HG03469 (cell line): ENCODE measurements around the gene ATF3.

Experiments used
- ATAC-seq: cut with Tn5 transposase; IDR thresholded peaks from one replicate; pipeline ENCODE4 v1.9.1; 2021; ENCODE audit warnings: mild to moderate bottlenecking, moderate library complexity, moderate number of reproducible peaks; ENCODE audit not compliant: unreplicated experiment

The ATF3 gene

GRCh38 chr1:212607913-212608391, 609 bp upstream of the ATF3 start:
- no peak for ATAC-seq

DNA sequence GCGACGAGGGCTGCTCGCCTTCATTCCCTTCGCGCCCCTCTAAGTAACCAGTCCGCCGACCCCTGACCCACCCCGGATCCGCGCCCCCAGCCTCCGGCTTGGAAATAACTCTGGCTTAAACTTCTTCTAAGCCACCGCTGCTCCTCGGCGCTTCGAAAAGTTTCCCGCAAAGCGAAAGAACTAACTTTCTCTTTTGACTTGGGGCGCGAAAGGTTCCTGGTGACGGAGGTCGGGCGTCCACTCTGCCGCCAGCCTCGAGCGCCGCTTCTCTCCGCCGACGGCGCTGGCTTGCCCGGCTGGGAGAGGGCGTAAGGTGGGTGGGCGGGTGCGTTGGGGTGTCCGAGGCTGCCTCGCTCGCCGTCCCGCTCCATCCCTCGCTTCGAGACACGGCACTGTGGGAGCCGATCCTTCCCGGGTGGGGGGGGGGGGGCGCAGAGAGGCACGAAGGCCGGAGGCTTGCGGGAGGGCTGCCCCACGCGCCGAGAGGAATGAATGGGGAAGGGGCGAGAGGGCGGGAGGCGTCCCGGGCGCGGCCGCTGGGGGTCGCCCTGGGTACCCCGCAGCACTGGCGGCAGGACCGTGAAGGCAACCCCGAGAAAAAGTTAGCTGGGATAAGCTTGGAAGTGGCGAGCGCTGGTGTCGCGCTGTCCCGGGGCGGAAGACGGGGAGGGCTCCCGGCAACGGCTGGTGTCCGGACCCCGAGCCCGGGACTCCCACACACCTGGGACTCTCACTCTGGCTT, 569 bp downstream of the ATF3 start:
- no peak for ATAC-seq

DNA sequence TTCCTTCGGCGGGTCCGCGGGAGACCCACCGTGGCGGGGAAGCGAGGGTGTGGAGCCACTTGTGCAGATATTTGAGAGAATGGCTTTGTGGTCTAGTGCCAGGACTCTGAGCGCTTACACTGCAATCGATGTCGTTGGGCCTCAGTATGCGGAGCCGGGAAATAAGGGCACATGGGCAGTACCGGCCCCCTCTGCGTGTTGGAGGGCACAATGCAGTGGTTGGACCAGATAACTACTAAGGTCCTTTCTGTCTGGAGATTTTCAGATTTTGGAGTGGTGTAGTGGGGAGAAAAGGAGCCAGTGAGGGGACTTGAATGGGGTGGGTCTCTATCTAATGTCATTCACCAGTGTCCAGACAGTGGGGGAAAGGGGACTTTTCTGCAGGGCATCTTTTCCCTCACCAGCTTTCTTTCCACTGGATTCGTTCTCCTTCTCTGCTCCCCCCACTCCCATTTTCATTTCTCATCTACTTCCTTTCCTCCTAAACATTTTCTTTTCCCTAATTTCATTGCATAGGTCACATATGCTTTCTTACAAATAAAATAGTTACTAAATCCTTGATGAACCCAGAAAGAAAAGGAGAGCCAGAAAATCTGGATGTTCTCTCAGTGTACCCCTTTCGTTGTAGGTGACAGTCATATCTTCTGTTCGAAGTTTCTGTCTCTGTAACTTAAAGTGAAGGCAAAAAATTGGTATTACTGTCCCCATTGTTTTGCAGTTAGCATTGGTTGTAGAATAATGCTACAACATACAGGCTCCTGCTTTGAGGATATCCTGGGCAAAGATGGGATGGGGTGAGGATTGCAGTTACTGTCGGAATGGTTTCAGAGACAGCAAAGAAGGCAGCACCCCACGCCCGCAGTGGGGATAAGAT, 1.4 kb downstream of the ATF3 start:
- ATAC-seq, result no peak

DNA sequence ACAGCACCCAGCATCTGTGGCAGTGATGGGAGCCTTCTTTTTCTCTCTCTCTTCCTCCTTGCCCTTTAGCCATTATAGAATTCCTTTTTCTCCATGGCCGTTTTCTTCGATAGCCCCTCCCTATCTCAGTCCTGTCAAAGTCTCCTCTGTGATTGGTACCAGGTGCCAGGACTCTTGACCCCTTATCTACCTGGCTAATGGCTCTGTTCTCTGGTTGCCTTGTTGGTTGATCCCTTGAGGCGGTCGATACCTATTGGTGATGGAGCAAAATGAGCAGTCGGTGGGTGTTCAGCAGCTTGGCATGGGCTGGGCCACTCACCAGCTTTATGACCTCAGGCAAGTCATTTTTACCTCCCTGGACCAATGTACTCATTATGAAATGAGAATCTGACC, 2.0 kb downstream of the ATF3 start:
- no peak for ATAC-seq

GRCh38 chr1:212611000-212611948, 2.7 kb downstream of the ATF3 start:
- no peak for ATAC-seq

- no peak for ATAC-seq
These were observed 3.7 kb downstream of the ATF3 start for GRCh38 chr1:212612041-212612961.

DNA sequence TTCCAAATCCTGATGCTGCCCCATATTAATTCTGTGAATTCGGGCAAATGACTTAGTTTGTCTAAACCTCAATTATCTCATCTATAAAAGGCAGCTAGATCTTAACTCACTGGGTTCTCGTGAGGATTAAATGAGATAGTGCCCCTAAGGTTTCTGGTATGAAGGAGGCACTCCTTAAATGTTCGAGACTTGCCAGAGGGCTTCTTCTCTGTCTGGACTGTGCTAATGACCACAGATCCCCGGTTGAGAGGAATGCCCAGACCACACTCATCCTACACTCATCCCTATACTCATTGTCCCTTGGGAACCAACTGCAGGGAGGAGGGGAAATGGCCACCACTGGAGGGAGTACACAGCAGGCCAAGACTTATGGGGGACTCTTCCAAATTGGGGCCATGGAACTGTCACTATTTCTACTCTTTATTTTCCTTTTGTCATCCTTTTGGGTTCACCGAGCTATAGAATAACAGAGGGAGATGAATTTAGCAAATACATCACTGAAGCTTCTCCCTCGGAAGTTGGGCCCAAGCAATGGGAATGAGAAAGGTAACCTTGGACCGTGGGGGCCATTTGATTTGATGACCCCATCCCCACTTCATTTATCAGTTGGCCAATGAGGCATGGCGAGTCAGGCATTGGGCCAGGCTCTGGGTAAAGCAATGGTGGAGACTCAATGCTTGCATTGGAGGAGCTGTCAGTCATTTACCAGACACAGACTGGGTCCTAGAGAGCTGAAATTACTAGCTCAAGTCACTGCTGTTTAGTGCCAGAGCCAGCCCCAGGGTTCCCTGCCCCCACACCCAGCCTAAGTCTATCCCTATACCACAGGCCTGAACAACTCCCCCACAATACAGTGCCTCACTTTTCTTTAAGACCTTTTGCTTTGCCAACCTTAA, 5.1 kb downstream of the ATF3 start:
- ATAC-seq, result no peak

GRCh38 chr1:212614453-212615200, 6.1 kb downstream of the ATF3 start:
- ATAC-seq, result no peak

DNA sequence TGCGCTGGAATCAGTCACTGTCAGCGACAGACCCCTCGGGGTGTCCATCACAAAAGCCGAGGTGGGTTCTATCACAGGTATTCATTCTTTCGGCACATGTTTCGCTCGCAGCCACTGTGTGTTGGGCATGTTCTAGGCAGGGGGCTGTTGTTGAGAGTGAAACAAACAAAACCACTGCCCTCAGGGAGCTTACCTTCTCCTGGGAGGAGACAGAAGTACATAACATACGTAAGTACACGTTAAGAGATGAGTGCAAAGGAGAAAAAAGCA, 6.6 kb downstream of the ATF3 start:
- no peak for ATAC-seq

GRCh38 chr1:212618466-212619210, 10.1 kb downstream of the ATF3 start:
- ATAC-seq, result no peak

DNA sequence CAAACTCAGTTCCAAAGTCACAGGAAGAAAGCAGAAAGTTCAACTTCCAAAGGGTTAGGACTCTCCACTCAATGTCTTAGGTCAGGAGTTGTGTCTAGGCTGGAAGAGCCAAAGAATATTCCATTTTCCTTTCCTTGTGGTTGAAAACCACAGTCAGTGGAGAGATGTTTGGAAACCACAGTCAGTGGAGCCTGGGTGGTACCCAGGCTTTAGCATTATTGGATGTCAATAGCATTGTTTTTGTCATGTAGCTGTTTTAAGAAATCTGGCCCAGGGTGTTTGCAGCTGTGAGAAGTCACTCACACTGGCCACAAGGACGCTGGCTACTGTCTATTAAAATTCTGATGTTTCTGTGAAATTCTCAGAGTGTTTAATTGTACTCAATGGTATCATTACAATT, 11.7 kb downstream of the ATF3 start:
- ATAC-seq, result no peak

GRCh38 chr1:212621043-212621948, 12.7 kb downstream of the ATF3 start:
- ATAC-seq, result no peak

DNA sequence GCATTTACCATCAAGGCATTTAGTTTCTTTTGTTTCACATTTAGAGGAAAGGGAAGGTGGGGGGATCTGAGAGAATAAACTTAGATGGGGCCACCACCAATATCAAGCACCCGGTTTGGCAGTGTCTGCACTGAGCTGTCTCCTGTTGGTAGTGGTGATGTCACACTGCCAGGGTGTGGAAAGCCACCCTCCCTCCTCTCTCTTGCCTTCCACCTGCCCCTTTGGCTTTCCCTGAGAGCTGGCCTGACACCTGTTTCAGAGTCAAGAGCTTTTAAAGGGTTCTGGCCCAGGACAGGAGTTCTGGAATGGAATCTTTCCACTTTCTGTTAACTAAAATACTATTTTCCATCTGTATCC, 13.4 kb downstream of the ATF3 start:
- no peak for ATAC-seq

DNA sequence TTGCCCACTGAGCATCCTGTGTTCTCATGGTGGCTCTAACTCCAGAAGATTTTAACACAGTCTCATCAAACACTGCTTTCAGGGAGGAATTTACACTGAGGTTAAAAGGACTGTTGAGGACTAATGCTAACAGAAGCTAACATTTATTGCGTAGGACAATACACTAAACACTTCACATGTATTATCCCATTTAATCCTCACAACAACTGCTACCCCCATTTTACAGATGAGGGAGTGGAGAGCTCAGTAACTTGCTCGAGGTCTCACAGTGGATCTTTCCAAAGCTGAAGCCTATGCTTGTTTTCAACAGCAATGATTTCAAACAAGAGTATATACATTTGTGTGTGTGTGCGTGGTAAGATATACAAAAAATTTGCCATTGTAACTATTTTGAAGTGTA, 13.9 kb downstream of the ATF3 start:
- ATAC-seq, result no peak

- no peak for ATAC-seq
These were observed 14.3 kb downstream of the ATF3 start for GRCh38 chr1:212622906-212623305.

- no peak for ATAC-seq
These were observed 15.0 kb downstream of the ATF3 start for GRCh38 chr1:212623603-212624002.

DNA sequence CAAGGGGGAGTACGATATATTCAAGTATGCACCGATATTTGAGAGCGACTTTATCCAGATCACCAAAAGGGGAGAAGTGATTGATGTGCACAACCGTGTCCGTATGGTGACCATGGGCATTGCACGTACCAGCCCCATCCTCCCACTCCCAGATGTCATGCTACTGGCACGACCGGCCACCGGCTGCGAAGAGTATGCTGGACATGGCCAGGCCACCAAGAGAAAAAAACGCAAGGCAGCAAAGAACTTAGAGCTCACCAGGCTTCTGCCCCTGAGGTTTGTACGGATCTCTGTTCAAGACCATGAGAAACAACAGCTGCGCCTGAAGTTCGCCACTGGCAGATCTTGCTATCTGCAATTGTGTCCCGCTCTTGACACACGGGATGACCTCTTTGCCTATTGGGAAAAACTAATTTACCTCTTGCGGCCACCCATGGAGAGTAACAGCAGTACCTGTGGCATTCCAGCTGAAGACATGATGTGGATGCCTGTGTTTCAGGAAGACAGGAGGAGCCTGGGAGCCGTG, 16.5 kb downstream of the ATF3 start:
- ATAC-seq, result no peak
